GDM1 (cell line): ENCODE measurements around the gene GANC.
"Not testable (repeated sequence)": the region's sequence is repeated elsewhere in the genome, so short reads cannot be mapped to it uniquely, and the experiment has no call there.

Experiments
- DNase-seq: peaks from one replicate; lab custom pipeline; 2025; lab: John Stamatoyannopoulos, UW

The GANC gene

DNA sequence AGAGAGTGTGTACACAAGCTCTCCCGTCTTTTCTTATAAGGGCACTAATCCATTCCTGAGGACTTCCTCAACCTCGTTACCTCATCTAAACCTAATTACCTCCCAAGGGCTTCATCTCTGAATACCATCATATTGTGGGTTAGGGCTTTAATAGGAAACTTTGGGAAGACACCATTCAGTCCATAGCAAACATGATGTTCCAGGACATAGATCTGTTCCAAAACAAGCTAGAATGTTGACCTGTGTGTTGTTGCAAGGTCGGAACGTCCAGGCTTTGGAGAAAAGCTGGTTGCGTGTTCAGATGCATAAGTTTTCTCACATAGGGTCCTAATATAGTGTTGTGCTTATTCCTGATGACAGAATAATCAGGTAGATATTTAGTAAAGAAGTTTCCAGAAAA is 9.9 kb downstream of the GANC start:
- DNase-seq, result no peak

DNA sequence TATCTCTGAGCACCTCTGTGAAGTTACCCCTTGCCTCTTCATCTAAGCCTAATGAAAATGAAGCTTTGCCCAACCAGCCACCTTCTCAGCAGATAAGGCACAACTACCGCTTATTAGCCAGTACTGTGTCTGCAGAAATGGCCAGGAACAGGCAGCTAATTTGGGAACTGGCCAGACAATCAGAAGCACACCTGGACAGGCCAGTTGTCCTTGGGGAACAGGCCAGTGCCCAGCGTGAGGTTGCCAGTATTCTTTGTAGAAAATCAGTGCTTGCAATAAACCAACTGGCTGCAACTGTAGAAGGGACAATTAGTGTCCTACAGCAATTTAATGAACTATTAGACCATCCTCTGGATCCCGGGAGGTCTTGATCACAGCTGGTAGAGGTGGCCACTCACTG is 10.7 kb downstream of the GANC start:
- DNase-seq, result no peak

DNA sequence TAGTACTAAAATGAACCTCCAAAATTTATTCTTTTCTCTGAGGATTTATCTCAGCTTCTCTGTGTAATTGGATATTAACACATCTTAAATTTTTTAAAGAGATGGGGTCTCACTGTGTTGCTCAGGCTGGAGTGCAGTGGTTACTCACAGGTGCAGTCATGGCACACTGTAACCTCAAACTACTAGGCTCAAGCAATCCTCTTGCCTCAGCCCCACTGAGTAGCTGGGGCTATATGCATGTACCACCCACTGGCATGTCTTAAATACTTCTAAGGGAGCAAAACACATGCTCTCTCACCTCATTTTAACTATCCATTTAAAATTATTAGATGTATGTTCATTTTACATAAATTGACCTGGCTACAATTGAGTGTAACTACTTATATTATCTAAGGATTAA is 11.6 kb downstream of the GANC start:
- no peak for DNase-seq

DNA sequence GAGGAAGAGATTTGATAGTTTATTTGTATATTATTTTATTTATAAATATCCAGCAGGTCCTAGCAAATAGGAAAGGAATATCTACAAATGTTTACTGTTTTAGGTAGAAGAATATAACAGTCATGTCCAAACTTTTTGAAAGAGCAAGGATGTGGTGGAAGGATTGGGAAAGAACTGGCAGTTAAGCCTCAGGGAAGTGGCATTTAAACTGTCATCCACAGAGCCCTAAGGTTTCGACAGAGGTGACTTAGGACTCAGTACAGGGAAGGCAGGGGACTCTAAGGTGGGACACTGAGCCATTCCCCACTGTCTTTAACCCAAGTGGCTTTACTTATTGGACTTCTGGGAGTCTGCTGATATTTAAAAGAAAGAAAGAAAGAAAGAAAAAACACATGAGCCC is 12.0 kb downstream of the GANC start:
- no peak for DNase-seq

DNA sequence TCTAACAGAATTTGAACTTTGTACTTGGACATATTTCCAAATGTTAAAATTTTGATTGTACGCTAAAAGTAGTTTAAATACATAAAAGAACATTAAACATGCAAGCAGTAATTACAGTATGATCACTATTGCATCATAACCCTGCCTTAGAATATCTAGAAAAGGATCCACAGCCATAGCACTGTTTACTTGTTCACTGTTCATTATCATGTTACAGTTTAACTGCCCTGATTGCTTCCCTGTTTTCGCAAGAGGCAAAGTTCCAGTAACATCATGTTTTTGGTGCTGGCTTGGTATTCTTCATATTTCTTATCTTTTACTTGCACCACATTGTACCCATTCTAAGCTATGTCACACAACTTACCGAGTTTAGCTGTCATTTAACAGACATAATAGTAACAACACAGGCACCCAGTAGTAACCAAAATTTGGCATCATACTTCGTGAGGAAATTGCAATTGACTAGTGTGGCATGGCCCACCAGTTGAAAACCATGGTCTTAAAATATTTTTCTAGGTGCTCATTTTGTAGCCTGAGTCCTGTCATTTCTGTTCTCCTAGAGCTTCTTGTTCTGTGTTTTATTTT is 13.5 kb downstream of the GANC start:
- no peak for DNase-seq

DNA sequence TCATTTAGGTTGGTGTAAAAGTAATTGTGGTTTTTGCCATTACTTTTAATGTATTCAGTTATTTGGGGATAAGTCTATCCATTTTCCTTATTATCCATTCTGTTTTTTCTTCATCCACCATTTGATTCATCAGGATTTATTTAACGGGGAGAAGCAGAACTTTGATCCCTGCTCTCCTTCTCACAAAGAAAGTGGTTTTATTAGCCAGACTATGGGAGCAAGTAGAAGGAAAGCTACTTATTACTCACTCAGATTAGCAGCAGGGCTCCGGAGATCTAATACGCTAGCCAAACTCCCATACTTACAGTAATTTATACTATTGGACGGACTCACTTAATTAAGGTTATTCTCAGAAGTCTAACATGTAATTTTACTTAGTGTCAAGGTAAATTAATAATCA is 14.9 kb downstream of the GANC start:
- no peak for DNase-seq

DNA sequence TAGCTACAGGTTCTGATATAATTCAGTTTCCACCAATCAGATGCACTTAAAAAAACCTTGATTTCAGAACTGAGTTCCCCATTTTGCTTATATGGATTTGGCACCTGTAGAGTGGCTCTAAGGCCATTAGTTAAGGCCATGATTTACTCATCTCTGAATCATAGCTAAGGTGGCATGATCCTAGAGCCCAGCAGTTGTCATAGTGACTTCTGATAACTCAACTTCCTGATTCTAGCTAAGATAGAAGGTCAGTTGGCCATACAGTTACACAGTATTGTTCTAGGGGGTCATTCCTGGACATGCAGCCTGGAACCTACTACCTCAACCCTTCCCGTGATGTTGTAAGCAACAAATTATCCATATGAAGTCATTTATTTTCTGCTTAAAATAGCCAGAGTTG is 16.2 kb downstream of the GANC start:
- no peak for DNase-seq

DNA sequence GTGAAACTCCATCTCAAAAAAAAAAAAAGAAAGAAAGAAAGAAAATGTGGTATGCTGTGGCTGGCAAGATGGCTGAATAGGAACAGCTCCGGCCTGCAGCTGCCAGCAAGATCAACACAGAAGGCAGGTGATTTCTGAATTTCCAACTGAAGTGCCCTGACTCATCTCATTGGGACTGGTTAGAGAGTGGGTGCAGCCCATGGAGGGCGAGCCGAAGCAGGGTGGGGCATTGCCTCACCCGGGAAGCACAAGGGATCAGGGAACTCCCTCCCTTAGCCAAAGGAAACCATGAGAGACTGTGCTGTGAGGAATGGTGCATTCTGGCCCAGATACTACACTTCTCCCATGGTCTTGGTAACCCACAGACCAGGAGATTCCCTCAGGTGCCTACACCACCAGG is 28.0 kb downstream of the GANC start:
- DNase-seq, result not testable (repeated sequence)

DNA sequence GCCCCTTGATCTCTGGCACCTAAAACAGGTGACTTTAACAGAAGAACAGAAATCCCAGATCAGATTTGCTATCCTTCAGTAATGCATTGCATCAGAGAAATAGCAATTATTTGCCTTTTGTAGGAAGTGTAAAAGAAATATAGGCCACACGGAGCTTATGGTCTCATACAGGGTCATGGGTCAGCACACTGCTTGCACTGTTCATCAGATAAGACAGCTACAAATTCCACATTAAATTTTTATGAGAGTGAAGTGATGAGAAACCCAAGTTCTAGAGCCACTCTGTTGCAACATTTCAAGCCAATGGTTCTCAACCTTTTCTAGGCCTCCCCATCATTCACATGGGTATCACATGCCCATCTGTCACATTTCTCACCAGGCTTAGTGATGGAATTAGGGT is 33.7 kb downstream of the GANC start:
- no peak for DNase-seq

DNA sequence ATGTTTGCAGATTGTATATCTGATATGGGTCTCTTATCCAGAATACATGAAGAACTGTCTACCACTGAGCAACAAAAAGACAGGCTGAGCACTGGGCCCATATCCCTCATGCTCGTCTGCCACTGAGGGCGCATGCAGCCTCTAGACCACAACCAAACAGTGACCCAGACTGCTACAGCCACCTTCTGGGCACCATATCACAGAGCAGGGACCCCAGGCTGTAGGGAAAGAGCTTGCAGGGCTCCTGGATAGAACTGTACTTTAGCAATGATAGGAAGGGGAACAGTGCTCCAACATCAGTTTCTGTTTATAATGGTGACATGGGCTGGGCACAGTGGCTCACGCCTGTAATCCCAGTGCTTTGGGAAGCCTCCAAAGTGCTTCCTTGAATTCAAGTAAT is 40.5 kb downstream of the GANC start:
- no peak for DNase-seq

DNA sequence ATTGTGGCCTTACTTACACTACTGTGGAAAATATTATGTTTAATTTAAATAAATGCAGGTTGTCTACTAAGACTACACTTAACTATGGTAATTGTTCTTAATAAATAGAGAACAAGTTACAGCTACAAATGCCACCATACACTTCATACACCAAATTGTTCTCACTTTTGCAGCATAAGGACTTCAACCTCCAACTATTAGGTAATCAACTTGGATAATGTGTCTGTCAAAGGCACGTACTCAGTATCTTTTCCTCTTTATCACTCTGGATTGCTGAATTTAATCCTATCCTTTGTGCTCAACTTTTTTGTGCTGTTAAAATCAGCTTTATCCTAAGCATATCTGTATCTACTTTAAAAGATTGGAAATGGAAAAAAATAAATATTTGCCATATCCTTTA is 41.8 kb downstream of the GANC start:
- no peak for DNase-seq

DNA sequence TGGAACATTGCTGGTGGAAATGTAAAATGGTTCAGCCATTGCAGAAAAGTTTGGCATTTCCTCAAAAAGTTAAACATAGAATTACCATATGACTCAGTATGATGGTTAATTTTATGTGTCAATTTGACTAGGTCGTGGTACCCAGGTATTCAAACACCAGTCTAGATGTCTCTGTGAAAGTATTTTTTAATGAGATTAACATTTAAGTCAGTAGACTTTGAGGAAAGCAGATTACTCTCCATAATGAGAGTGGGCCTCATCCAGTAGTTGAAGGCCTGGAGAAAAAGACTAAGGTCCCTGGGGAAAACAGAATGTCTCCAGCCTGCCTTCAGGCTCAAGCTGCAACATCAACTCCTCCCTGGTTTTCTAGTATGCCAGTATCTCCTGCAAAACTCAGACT is 42.5 kb downstream of the GANC start:
- no peak for DNase-seq

DNA sequence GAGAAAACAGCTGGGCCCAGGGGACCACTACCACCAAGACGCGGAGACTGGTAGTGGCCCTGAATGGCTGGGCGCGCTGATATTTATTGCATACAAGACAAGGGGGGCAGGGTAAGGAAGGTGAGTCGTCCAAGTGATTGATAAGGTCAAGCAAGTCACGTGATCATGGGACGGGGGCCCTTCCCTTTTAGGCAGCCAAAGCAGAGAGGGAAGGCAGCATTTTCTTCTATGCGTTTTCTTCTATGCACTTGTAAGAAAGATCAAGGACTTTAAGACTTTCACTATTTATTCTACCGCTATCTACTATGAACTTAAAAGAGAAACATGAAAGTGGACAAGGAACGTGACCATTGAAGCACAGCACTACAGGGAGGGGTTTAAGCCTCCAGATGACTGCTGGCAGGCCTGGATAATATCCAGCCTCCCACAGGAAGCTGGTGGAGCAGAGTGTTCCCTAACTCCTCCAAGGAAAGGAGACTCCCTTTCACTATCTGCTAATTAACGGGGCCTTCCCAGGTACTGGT is 43.3 kb downstream of the GANC start:
- not testable (repeated sequence) for DNase-seq

DNA sequence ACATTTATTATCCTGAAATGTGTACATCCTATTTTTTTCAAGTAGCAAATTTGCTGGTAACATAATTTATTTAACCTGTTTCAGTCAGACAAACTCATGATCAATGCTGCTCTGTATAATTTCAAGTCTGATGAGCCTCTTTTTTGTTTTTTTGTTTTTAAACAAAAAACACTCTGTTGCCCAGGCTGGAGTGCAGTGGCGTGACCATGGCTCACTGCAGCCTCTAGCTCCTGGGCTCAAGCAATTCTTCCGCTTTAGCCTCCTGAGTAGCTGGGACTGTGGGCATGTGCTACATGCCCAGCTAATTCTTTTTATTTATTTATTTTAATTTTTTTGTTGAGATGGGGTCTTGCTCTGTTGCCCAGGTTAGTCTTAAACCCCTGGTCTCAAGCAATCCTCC is 46.2 kb downstream of the GANC start:
- DNase-seq, result no peak

DNA sequence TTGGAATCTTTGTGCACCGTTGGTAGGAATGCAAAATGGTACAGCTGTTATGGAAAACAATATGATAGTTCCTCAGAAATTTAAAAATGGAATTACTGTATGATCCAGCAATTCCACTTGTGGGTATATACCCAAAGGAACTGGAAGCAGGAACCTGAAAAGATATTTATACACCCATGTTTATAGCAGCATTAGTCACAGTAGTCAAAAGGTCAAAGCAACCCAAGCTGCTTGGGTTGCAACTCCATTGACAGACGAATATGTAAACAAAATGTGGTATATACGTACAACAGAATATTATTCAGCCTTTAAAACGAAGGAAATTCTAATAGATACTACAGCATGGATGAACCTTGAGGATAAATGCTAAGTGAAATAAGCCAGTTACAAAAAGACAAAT is 51.3 kb downstream of the GANC start:
- no peak for DNase-seq

DNA sequence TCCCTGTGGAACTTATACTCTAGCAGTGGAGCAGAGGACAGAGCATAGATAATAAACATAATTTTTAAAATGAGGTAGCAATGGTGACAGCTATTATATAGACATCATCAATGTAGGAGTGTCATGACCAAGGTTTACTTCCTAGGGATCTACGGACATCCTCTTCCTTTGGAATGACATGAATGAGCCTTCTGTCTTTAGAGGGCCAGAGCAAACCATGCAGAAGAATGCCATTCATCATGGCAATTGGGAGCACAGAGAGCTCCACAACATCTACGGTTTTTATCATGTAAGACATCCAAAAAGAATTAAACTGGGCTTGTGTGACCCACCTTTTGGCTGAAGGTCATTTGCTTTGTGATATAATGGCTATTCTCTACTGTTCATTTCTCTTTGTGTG is 56.2 kb downstream of the GANC start:
- DNase-seq, result no peak

DNA sequence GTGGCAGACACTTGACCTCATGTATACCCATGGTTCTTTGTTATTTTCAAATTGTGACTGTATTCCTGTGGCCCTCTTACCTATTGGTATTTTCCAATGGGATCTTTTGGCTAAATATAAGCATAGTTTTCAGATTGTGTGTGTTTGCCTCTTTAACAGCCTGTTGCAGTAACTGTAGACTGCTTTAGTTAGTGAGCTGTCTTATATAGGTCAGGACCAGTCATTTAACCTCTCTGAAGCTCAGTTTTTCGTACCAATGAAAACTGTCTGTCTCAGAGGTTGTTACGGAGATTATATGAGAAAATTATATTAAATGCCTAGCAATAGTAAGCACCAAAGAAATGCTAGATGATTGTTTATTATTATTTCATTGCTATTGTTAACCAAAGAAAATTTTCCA is 57.0 kb downstream of the GANC start:
- no peak for DNase-seq

DNA sequence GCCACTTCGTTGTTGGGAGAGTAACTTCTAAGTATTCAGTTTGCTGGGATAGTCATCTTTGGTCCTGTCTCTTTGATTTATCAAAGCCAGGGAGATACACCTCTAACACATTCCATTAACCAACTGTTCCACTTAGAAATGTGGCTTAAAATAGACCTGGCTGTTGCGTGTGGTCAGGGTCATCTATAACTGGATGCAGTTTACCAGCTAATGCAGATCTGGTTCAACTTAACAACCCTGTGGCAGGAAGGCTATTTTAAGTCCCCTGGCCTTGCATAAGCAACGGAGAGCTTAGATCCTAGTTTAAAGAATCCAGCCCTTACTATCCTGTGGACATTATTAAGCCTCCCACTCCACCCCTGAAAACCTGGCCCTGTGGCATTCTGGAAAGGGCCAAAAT is 58.2 kb downstream of the GANC start:
- DNase-seq, result no peak

DNA sequence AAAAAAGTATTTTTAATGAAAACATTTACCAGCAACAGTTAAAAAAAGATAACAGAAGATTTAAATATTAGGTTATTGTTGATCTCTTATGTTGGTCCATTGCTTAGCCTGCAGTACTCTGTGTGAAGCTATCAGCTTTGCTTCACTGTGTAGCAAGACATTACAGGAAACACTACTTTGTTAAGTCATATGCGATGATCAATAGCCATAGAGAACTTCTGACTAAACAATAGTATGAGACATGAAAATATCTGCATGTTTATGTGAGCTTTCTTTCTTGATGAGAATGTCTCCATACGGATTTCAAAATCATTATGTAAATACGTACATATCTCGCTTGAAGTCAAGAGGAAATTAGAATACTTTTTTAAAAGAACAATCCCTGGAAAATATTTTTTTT is 59.3 kb downstream of the GANC start:
- no peak for DNase-seq

DNA sequence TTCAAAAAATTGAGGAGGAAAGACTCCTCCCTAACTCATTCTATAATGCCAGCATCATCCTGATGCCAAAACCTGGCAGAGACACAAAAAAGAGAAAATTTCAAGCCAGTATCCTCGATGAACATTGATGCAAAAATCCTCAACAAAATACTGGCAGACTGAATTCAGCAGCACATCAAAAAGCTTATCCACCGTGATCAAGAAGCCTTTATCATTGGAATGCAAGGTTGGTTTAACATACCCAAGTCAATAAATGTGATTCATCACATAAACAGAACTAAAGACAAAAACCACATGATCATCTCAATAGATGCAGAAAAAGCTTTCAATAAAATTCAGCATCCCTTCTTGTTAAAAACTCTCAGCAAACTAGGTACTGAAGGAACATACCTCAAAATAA is 62.1 kb downstream of the GANC start:
- DNase-seq, result no peak

DNA sequence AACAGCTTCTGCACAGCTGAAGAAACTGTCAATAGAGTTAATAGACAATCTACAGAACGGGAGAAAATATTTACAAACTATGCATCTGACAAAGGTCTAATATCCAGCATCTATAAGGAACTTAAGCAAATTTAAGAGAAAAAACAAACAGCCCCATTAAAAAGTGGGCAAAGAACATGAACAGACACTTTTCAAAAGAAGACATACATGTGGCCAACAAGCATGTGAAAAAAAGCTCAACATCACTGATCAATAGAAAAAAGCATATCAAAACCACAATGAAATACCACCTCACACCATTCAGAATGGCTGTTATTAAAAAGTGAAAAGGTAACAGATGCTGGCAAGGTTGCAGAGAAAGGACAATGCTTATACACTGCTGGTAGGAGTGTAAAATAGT is 63.6 kb downstream of the GANC start:
- not testable (repeated sequence) for DNase-seq

DNA sequence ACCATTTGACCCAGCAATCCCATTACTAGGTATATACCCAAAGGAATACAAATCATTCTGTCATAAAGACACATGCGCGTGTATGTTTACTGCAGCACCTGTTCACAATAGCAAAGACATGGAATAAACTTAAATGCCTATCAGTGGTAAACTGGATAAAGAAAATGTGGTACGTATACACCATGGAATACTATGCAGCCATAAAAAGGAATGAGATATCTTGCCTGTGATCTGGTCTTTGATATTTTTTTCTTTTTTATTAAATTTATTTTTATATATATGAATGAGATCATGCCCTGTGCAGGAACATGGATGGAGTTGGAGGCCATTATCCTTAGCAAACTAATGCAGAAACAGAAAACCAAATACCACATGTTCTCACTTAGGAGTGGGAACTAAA is 64.1 kb downstream of the GANC start:
- not testable (repeated sequence) for DNase-seq

DNA sequence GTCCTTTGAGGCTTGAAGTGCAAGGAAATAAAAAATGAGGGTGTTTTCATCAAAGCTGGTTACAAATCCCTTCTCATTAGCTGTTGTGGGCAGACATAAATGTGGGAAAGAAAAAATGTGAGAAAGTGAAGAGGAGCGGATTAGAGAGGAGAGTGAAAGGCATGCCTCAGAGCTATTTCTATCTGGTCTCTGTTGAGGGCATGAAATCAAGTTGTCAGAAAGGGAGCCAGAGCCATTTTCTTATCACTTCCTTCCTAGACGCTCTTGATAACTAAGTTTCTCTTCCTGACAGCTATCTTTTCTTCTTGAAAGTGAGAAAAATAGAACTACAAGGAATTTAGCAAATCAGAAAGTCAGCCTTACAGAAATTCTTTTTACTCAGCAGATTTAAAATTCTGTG is 65.5 kb downstream of the GANC start:
- DNase-seq, result no peak

DNA sequence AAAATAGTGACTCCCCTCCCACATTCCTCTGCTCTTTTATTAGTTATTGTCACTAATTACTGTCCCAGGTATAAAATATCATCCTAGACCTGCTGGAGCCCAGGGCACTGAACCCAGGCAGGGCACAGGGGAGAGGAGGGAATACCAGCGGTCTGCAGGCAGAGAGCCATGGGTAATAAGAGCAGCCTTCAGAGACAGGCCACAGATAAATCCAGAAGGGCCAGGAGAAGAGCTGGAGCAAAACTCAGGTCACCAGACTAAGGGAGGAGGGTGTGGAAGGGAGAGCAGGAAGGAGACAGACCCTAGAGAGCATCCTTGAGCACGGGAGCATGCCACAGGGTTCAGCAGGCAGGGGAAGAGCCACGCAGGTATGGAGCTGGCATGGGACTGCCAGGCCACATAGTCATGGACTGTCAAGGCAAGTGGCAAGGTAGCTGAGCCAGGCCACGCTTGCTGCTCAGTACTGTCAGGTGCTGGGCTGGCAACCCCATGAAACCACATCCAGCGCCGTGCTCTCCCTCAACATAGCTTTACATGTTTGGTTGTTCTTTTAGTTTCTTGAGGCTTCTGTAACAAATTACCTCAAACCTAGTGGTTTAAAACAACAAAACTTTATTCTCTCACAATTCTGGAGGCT is 70.7 kb downstream of the GANC start:
- DNase-seq, result no peak
